Islet of Langerhans (tissue), 1 donor: ENCODE results near the gene KRT83.

Source experiments
- FAIRE-seq: peaks from one replicate; lab custom pipeline; 2011; peaks lifted over from hg19 to GRCh38; lab: Jason Lieb, UNC

The KRT83 gene

DNA sequence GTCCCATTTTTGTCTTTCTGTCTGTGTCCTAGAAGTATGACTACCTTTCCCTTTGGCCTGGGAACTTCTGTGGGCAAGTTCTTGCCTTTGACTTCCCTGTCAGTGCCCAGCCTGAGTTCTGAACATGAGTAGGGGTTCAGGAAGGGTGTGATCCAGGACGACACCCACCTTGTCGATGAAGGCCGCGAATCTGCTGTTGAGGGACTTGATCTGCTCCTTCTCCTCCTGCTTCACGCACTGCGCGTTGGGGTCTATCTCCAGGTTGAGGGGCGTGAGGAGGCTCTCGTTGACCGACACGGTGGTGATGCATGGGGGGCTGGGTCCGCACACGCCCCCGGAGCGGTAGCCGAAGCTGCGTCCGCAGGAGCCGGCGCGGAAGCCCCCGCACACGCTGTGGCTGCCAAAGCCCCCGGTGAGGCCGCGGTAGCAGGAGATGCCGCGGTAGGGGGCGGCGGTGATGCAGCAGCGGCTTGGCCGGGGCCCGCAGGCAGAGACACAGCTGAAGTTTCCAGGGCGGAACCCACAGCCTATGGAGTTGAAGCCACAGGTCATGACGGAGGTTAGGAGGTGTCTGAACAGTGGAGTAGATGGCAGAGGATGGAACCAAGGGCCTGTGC is at the start of gene KRT83:
Gene KRT83, minus strand, starts transcription at position 615 of the 617 bp plus-strand sequence. Its CDS starts 63 bp downstream, at position 552.
- FAIRE-seq: no peak

DNA sequence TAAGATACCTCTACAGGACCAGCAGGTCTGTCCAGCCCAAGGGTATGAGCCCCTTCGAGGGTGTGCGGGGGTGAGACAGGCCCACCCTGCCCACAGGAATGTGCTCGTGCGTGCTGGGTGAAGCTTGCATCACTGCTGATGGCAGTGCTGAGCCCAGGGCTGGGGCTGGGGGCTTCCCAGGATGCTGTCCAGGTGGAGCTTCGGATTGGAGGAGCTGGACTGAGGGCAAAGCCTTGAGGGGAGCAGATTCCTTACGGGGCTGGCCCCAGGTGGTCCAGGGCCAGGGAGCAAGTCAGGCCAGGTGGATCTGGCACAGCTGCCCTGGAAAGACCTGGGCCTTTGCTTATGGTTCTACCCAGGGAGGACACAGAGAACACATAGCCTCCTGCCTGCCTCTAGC is 48.6 kb upstream of the KRT83 start:
- no peak for FAIRE-seq

DNA sequence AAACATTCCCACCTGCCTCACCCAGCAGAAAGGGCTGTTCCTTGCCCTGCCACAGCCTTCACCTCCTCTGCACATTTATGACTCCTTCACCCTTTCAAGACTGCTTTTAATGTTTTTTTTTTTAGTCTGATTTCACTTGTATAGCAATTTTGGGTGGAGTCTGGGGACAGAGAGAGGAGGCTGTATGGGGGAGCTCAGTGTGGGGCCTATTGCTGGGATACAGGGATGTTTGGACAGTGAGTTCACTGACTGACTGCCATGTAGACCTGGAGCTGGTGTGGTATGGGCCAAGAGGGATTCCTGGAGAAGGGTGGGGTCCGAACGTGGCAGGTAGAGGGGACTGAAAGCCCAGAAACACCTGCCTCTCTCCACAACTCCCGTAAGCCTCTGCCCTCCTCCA is 48.0 kb upstream of the KRT83 start:
- FAIRE-seq: no peak

- FAIRE-seq: no peak
These were observed 47.3 kb upstream of the KRT83 start for GRCh38 chr12:52368508-52368907.

DNA sequence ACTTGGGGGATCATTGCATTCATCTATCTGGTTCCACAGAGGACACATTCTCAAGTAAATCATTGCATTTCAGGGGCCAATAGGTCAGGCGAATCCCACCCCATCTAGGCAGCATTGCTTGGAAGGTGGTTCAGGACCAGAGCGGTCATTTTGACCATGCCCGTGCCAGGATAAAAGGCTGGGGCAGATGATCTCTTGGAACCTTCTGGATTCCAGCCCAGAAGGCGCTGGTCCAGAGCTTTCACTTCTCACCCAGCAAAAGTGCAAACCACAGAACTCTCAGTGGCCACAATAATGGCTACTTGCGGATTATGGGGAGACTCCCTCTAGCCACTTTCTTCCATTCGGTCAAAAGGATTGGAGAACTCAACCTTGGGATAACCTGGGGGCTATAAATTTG is 46.7 kb upstream of the KRT83 start:
- no peak for FAIRE-seq

- FAIRE-seq: no peak
These were observed 45.7 kb upstream of the KRT83 start, which contains the start of gene KRT85 for GRCh38 chr12:52366738-52367485. Gene KRT85 (minus strand): TSS chr12:52367481. CDS start chr12:52367405, 76 bp downstream.

GRCh38 chr12:52364901-52365489 is 43.8 kb upstream of the KRT83 start:
- no peak for FAIRE-seq

DNA sequence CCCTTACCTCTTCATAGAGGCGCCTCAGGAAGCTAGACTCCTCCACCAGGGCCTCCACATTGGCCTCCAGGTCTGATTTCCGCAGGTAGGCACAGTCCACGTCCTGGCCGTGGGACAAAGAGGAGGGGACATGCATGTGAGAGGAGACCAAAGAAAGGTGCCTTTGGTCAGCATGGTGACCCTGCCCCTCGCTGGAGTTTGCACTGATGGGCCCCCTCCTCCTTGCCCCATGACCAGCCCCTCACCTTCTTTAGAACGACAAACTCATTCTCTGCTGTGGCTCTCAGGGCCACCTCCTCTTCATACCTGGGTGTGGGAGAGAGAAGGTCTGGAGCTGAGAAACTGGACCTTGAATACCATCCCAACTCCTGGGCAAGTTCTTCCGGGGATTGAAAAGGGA is 42.9 kb upstream of the KRT83 start:
- FAIRE-seq: no peak

DNA sequence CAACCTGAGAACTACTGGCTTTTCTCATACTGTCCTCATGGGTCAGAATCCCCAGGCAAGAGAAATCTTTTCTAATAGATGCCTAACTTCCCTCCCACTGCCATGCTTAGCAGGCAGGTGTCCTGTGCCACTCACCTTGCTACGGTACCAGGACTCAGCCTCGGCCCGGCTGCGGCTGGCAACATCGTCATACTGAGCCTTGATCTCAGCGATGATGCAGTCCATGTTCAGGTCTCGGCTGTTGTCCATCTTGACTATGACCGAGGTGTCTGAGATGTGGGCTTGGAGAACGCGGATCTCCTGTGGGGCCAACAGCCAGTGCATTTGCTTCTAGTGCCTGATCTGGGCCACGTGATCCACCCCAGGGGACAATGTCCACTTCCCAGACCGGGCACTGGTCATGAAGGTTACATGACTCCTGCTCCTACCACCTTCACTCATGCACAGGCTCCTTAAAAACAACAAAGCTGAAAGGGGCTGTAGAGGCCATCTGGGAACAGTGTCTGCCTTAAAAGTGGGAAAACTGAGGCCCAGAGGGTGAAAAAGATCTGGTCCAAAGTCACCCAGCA is 42.0 kb upstream of the KRT83 start:
- FAIRE-seq: no peak

- FAIRE-seq: no peak
These were observed 41.0 kb upstream of the KRT83 start for GRCh38 chr12:52362118-52362726.

GRCh38 chr12:52361553-52361952 is 40.4 kb upstream of the KRT83 start:
- no peak for FAIRE-seq

GRCh38 chr12:52360663-52361271 is 39.6 kb upstream of the KRT83 start:
- no peak for FAIRE-seq

DNA sequence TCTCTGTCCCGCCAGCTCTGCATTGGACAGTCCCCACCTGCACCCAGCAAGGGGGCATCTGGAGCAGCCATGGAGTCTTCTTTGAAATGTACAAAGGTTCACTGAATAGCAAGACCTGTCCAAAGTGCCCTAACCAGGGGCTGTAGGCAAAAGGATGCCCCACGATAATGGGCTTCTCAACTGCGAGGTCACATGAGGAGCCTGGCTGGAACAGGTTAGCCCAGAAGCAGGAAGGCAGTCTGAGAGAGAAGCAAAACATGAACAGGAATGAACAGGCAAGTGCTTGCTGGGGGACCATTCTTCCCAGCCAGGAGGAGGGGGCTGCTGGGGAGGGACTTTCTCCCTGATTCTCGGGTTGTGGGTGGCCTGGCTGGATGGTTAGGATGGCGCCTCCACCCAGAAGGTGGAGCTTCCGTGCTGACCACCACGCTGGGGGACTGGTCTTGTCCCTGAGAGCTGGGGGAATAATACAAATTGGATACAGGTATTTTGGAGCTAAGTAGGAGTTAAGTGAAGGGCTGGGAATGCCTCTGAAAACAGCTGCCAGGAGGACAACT is 39.0 kb upstream of the KRT83 start:
- FAIRE-seq: no peak

DNA sequence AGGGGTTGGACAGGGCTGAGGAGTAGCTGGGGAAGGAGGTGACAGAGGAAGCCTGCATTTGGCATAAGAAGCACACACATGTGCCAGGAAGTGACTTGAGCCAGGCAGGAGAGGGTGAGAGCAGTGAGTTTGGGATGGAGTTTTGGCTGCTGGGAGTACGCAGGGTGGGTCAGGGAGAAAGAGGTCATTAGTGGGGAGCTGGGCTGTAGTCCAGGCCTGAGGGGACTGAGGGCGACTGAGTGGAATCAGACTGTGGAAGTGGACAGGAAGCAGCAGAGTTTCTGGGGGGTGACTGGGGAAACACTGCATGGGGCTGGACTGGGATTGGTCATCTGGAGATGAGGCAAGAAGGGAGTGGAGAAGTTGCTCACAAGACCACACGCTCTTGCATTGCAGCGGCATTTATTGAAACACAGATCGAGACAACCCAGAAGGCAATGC is 38.4 kb upstream of the KRT83 start:
- no peak for FAIRE-seq

GRCh38 chr12:52358575-52359350 is 37.6 kb upstream of the KRT83 start:
- no peak for FAIRE-seq

GRCh38 chr12:52356762-52357580 is 35.8 kb upstream of the KRT83 start:
- FAIRE-seq: no peak

- FAIRE-seq: no peak
These were observed 35.0 kb upstream of the KRT83 start for GRCh38 chr12:52356031-52356761.

DNA sequence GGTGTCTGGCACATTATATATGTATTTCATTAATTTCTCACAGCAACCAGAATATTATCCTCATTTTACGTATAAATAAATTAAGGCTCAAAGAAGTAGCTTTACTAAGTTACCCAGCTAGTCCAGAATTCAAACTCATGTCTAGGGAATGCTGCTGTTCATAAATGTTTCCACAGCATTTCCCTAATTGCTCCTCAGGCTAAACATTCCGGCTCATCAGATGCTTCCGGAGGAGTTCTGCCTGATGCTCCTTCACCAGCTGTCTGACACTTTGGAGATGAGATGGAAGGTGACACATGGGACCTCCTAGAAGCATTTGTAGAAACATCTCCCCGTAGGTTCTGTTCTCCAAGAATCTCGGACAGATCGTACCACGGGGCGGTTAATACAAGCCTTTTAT is 34.0 kb upstream of the KRT83 start:
- FAIRE-seq: no peak

DNA sequence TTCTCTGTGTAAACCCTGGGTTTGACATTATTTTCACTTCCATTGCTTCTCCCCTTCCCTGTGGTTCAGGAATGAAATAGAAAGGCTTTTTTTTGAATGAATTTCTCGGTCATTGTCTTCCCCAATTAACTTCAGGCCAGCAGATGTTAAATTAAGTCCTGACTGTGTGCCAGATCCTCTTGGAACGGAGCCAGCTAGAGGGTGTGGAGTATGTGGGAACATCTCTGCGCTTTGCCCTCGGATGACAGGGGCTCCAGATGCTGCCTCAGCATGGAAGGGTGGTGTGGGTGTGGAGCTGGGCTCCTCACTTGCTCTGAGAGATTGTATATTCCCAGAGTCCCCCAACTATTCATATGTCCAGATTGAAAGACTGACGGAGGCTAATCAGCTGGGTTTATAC is 33.0 kb upstream of the KRT83 start:
- no peak for FAIRE-seq

DNA sequence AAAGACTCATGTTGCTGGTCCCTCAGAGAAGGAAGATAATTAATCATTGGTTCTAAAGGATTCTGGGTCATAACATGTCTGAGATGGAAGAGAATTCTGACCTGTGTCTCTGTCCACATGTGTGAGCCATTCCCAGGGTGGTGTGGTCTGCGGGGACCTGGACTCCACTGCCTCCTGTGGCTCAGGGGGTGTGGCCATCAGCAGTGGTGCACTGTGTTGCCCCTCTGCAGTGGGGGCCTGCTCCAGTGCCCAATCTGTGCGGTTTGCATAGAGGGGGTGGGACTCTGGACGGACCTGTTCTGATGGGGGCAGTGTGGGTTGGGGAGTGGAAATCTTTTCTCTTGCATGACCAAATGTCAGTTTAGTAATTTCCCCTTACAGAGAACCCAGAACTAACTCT is 32.6 kb upstream of the KRT83 start:
- no peak for FAIRE-seq
